HG02798 (cell line): ENCODE results near the gene DNAJC30.

Source experiments
- ATAC-seq: cut with Tn5 transposase; IDR thresholded peaks from one replicate; pipeline ENCODE4 v1.9.1; 2021; ENCODE audit warnings: mild to moderate bottlenecking; ENCODE audit not compliant: unreplicated experiment, poor library complexity

Gene DNAJC30

DNA sequence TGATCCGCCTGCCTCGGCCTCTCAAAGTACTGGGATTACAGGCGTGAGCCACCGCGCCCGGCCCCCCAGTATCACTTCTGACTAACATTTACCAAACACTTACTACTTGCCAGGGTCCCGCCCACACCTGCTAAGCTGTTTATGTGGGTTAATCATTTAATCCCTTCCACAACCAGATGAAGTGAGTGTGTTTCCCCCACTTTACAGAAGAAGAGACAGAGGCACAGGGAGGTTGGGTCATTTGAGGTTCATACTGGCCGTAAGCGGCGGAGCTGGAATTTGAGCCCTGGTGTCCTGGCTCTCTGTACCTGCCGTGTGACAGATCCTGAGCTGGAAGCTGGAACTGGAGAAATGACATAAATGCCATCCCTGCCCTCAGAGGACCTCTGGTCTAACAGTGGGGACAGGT, 30.7 kb downstream of the DNAJC30 start:
- no peak for ATAC-seq

DNA sequence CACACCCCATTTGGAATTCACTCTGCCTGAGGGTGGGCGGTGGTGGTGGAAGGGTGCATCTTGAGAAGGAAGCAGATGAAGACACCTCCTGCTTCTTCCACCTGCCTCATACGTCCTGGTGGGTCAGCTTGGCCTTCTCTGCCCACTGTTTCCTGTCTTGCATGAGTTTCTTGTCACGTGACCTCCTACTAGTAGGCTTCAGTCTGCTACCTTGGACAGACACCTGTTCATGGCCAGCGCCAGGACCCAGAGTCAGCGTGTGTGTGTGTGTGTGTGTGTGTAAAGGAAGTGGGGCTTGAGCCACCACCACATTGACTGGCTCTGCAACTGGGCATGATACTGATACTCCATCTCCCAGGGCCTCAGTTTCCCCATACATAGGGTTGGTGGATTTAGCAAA, 32.7 kb downstream of the DNAJC30 start:
- no peak for ATAC-seq

DNA sequence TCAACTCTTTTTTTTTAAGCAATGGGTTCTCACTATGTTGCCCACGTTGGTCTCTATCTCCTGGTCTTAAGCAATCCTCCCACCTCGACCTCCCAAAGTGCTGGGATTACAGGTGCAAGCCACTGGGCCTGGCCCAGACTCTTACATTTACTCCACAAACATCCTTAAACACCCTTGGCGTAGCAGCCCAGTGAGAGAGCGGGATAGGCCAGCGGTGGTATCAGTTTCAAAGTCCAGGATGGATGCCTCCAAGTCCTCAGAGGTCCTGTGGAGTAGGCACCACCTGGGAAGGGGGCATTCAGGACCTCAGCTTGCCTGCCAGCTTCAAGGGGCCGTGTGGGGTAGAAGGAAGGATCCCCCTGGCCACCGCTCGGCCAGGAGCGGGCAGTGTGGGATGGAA, 33.7 kb downstream of the DNAJC30 start:
- ATAC-seq, result no peak

DNA sequence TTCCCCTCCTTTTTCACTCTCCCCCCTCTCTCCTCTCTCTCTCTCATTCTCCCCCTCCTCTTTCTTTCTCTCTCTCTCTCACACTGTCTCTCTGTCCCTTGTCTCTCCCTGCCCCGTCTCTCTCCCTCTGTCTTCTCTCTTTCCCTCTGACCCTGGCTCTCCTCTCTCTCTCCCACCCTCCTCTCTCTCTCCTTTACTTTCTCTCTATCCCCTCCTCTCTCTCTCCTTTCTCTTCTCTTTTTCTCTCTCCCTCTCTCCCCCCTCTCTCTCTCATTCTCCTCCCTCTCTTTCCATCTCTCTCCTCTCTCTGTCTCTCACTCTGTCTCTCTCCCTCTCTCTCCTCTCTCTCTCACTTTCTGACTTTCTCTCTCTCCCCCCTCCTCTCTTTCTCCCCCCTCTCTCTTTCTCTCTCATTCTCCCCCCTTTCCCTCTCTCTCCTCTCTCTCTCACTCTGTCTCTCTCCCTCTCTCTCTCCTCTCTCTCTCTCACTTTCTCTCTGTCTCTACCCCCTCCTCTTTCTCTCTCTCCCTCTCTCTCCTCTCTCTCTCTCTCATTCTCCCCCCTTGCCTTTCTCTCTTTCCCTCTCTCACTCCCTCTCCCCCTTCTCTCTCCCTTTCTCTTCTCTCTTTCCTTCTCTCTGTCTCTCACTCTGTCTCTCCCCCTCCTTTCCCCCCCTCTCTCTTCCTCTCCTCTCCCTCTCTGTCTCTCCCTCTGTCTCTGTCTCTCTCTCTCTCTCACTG, 34.5 kb downstream of the DNAJC30 start:
- ATAC-seq, result no peak

DNA sequence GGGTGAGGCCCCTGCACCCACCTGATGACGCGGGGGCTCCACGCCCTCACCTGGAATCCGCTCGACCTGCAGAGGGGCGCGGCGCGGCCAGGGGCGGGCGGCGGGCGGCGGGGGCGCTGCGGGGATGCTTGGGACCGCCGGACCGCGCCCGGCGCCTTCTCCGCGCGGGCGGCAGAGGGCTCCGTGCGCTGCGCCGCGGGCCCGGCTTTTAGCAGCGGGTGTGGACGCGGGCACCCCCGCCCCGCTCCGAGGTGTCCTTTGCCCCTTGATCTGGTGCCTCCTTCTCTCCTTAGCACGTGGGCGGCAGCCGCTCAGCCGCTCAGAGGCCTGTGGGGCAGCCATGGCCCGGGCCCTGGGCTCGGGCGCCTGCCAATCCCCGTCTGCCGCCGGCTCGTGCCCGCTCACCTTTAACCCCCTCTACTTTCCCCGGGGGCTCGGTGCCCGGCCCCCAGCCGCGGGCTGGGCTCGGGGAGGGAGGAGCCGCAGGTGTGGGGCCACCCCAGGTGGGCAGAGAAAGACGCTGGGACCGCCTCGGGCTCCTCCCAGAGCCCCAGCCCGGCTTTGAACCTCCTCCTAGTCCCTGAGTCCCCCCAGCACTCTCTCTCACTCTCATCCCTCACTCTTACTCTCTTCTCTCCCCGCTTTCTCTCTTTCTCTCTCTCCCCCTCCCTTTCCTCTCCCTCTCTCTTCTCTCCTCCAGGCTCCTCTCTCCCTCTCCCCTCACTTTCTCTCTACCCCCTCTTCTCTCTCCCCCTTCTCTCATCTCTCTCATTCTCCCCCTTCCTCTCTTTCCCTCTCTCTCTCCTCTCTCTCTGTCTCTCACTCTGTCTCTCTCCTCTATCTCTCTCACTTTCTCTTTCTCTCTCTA, 35.3 kb downstream of the DNAJC30 start:
- no peak for ATAC-seq

DNA sequence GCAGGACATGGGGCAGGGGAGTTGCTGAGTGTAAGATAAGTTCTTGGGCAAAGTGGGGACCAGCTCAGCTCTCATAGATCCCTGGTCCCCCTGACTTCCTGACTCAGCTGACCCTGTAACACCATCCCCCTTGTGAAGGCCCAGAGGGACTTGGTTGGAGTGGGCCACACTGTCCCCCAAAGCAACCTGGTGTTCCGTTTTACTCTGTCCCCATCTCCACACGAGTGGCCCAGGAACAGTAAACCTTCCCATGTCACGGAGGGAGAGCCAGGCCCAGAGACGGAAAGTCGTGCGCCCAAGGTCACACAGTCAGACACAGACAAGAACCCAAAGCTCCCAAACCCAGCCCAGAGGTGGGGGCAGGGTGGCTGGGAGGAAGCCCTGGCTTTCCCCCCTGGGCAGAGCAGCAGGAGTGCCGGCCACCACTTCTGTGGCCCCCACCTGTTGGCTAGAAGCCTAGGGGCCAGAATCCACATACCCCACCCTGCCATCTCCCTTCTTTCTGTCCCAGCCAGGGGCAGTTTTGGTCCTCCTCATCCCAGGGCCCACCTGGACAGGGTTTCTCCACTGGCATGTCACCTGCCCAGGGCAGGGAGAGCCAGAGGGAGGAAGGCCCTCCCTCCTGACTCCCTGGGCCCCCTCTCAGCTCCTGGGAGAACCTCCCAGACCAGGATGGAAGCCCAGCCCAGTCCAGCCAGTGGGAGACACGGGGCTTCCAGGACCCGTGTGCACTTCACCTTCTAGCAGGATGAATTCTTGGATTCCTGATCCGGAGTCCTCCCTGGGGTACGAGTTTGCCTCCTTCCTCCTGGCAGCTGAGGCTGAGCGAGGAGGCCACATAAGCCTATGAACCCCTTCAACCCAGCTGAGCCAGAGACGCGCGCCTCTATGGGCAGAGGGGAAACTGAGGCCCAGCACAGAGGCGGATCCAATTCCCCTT, 36.2 kb downstream of the DNAJC30 start:
- ATAC-seq, result no peak

DNA sequence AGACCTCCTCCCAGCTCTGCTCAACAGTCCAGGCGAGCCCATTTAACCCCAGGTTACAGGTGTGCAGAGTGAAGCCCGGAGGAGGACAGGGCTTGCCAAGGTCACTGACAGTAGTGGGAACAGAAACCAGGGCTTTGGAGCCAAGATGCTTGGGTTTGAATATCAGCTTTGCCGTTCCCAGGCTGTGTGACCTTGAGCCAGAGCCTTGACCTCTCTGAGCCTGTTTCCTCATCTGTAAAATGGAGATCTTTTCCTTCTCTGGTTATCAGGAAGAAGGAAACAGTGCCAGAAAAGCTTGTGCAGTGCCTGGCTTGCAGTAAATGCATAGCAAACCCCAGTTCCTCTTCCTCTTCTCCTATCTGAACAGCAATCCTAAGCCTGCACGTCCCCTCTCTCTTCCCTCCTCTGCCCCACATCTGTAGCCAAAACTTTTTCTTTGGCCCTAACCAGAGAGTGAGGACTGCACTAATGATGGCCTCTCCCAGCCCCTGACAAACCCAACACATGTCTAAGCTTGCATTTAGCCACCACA, 37.5 kb downstream of the DNAJC30 start:
- no peak for ATAC-seq

DNA sequence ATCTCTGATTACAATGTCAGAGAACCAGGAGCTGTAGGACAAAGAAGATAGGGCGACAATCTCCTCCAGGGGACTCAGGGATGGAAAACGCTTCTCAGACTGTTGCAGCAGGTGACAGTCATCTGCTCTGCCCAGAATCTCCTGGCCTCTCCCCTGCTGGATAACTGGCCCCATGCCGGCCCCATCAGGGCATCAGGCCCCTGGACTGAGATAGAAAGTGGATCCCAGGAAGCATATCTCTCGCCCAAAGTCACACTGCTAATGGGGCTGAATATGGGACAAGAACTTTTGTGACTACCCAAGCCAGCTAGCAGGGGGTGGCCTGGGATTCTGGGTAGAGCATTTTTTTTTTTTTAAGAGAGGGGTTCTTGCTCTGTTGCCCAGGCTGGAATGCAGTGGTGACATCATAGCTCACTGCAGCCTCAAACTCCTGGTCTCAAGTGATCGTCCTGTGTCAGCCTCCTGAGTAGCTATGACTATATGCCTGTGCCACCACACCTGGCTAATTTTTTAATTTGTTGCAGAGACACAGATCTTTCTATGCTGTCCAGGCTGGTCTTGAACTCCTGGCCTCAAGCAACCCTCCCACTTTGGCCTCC, 38.5 kb downstream of the DNAJC30 start:
- ATAC-seq, result no peak

DNA sequence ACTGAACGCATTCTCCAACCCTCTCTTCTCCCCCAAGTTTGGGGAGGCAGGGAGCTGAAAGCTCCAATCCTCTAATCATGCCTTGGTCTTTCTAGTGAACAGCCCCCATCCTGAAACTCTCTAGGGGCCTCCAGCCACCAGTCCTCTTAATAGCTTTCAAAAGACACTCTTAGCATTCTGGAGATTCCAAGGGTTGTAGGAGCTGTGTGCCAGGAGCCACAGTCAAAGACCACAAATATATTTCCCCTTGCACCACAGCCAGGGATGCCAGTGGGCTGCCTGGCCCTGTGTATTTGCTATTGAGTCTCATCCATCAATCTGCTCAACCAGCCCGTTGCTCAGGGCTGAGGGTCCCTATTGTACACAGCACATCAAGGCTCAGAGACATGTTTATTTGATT, 40.4 kb downstream of the DNAJC30 start:
- ATAC-seq, result no peak

DNA sequence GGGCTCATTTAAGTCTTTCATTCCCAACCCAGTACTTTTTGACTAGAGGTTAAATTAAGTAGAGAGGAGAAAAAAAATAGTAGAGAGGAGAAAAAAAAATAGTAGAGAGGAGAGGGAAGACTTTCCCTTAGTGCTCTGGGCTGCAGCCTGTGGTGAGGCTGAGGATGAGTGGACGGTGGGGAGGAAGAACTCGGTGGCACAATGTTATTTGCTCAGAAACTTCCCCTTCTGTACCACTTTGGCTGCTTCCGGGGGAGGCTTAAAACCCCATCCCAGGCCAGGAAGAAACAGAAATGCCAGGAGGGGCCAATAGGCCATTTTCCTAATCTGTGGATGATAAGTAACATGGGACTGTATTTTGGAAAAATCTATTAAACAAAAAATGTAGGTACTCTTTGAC, 44.3 kb downstream of the DNAJC30 start:
- no peak for ATAC-seq

DNA sequence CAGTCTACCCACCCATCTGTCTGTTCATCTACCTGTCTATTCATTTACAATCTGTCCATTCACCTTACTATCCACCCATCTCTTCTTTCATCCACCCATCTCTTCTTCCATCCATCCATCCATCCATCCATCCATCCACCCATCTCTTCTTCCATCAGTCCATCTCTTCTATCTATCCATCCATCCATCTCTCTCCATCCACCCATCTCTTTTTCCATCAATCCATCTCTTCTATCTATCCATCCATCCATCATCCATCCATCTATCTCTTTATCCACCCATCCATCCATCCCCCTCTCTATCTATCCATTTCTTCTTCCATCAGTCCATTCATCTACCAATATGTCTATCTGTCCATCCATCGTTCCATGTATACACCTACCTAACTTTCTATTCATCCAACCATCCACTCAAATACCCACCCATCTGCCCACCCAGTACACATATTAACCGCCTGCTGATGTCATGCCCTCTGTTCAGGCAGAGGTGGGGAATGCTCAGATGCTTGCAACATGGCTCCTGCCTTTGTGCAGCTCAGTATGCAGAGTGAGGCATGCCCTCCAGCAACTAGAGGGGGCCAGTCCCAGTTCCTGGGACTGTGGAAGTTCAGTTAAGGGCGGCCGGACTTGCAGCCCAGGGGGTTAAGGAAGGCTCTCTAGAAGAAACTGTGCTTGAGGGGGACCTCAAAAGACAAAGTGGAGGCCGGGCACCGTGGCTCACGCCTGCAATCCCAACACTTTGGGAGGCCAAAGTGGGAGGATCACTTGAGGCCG, 47.6 kb downstream of the DNAJC30 start:
- ATAC-seq, result no peak

DNA sequence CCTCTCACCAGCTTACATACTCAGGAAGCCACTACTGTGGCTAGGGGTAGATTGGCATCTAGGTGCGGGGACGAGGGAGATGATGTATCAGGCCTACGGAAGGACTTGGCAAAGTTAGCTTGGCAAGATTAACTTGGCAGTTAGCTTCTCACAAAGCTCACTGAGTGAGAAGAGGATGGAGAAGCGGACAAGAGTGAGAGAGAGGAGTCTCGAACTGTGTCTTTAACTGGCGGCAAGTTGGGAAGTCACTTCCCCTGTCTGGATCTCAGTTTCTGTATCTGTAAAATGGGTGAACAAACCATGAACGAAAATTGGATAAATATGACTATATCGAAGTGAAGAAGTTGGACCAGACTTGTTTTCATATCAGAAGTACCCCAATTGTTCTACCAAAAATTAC, 49.4 kb downstream of the DNAJC30 start:
- ATAC-seq, result no peak

DNA sequence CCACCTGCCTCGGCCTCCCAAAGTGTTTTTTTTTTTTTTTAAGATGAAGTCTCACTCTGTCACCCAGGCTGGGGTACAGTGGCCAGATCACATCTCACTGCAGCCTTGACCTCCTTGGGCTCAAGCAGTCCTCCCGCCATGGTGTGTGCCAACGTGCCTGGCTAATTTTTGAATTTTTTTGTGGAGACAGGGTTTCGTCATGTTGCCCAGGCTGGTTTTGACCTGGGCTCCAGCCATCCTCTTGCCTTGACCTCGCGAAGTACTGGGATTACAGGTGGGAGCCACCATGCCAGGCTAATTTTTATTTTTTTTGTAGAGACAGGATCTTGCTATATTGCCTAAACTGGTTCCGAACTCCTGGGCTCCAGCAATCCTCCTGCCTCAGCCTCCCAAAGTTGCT, 49.9 kb downstream of the DNAJC30 start:
- no peak for ATAC-seq

DNA sequence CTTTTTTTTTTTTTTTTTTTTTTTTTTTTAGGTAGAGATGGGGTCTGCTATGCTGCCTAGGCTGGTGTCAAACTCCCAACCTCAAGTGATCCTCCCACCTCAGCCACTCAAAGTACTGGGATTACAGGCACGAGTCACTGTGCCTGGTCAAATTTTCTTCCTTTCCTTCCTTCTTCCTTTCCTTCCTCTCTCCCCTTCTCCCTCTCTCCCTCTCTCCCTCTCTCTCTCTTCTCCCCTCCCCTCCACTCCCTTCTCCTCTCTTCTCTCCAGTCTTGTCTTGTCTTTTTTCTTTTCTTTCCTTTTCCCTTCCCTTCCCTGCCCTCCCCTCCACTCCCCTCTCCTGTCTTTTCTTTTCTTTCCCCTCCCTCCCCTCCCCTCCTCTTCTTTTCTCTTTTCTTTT, 51.7 kb downstream of the DNAJC30 start:
- ATAC-seq, result no peak
